ENCODE measurements around the gene BRAF. TPM values are rescaled to one million over a fixed set of nuclear protein-coding genes. Genes with fewer than 3 reads are reported as not detected.
"Not testable (repeated sequence)": the region's sequence is repeated elsewhere in the genome, so short reads cannot be mapped to it uniquely, and the experiment has no call there.

Gene BRAF
- total RNA-seq, 1 experiment from 2014 or later: 31.3 TPM

DNA sequence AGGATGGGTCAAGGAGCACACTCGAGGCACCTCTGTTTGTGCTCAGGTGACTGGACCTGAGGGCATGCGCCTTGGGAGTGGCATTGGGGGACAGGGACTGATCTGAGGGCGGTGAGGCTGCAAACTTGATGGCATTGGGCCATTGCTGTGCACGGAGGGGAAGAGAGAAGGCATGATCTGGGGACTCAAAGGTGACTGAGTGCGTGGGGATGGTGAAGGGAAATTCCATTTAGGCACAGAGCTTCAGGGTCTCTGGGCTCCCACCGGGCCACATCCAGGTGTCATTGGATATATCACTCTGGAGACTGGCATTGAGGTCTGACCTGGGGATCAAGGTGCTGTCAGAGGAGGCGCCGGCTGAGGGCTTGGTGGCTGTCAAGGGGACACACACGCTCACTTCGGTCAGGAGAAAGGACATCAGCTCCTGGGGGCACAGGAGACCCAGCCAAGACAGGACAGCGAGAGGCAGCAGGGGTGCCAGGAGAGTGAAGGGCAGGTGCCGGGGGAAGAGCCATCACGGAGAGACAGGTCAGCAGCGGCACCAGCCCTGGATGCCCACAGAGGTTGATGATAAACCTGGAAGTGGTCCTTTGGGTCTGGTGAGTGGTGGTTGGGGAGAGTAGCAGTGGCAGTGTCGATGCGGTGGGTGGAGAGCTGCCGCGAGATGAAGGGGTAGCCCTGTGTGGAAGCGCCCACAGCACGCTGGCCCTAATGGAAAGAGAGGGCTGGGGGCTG is 246.5 kb downstream of the BRAF start:
- intact Hi-C loops (cut with micrococcal nuclease; ENCODE audit: unreplicated experiment): no loop called here
- no peak overlapping the region for H3K27ac Mint-ChIP-seq (ENCODE audit: unreplicated experiment)
- no peak for DNase-seq

DNA sequence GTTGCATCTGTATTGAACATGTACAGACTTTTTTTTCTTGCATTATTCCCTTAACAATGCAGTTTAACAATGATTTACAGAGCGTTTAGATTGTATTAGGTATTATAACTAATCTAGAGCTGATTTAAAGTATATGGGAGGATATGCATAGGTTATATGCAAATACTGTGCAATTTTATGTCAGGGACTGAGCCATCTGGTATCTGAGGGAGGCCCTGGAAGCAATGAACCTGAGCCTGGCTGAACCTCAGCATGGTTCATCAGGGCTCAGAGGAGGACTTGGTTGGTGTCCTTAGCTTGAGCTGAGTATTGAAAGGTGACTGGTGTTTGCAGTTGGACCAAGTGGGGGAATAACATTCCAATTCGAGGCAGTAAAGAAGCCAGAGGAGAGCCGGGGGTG is 247.2 kb downstream of the BRAF start:
- TF ChIP-seq, protein P1, sequence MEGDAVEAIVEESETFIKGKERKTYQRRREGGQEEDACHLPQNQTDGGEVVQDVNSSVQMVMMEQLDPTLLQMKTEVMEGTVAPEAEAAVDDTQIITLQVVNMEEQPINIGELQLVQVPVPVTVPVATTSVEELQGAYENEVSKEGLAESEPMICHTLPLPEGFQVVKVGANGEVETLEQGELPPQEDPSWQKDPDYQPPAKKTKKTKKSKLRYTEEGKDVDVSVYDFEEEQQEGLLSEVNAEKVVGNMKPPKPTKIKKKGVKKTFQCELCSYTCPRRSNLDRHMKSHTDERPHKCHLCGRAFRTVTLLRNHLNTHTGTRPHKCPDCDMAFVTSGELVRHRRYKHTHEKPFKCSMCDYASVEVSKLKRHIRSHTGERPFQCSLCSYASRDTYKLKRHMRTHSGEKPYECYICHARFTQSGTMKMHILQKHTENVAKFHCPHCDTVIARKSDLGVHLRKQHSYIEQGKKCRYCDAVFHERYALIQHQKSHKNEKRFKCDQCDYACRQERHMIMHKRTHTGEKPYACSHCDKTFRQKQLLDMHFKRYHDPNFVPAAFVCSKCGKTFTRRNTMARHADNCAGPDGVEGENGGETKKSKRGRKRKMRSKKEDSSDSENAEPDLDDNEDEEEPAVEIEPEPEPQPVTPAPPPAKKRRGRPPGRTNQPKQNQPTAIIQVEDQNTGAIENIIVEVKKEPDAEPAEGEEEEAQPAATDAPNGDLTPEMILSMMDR (IDR thresholded peaks at IDR 0.05; ENCODE audit: unreplicated experiment): no peak
- CTCF ChIA-PET: interaction anchor here (0.7 kb wide), 1 partner anchor 9 kb away, joined by 3 read pairs; no protein-coding TSS in a partner anchor
- peaks cover 16% of the 10 kb centered on the region for H3K36me3 Mint-ChIP-seq (ENCODE audit: insufficient read depth, unreplicated experiment)
- peaks cover 11% of the 10 kb centered on the region for H3K4me1 Mint-ChIP-seq (ENCODE audit: low read depth, unreplicated experiment)
- no peak for DNase-seq
- intact Hi-C loops (cut with micrococcal nuclease; ENCODE audit: unreplicated experiment): no loop called here
- no peak overlapping the region for H3K4me3 Mint-ChIP-seq (ENCODE audit: low read depth, unreplicated experiment)
- no peaks in the 10 kb centered on the region for H3K27me3 Mint-ChIP-seq (ENCODE audit: unreplicated experiment)
- H3K27ac Mint-ChIP-seq (ENCODE audit: unreplicated experiment): no peak overlapping the region
- no TSS peak for BruUV-seq (replicated peaks)
- no peaks in the 10 kb centered on the region for H3K9me3 Mint-ChIP-seq (ENCODE audit: low read depth, unreplicated experiment)

More for the DNA sequence above, 246.5 kb downstream of the BRAF start:
- TF ChIP-seq, protein P1 (IDR thresholded peaks at IDR 0.05; ENCODE audit: unreplicated experiment): no peak
- Mint-ChIP-seq H3K36me3 (ENCODE audit: insufficient read depth, unreplicated experiment) (peaks cover 12% of the 10 kb centered on the region), H3K9me3 (ENCODE audit: low read depth, unreplicated experiment) (no peaks in the 10 kb centered on the region), H3K4me3 (ENCODE audit: low read depth, unreplicated experiment) (no peak overlapping the region), H3K4me1 (ENCODE audit: low read depth, unreplicated experiment) (peaks cover 11% of the 10 kb centered on the region), H3K27me3 (ENCODE audit: unreplicated experiment) (no peaks in the 10 kb centered on the region)
- no TSS peak for BruUV-seq (replicated peaks)
- CTCF ChIA-PET: interaction anchor here (0.7 kb wide), 1 partner anchor 10 kb away, joined by 3 read pairs; no protein-coding TSS in a partner anchor

DNA sequence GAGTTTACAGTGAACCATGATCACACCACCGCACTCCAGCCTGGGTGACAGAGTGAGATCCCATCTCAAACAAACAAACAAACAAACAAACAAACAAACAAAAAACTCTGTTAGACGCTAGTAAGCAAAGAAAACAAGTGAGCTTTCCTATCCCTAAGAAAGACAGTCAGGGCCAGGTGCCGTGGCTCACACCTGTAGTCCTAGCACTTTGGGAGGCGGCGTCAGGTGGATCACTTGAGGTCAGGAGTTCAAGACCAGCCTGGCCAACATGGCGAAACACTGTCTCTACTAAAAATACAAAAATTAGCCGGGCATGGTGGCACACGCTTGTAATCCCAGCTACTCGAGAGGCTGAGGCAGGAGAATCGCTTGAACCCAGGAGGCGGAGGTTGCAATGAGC is 247.8 kb downstream of the BRAF start:
- H3K4me3 Mint-ChIP-seq (ENCODE audit: low read depth, unreplicated experiment); intact Hi-C loops (cut with micrococcal nuclease; ENCODE audit: unreplicated experiment); H3K9me3 Mint-ChIP-seq (ENCODE audit: low read depth, unreplicated experiment); H3K27me3 Mint-ChIP-seq (ENCODE audit: unreplicated experiment); H3K27ac Mint-ChIP-seq (ENCODE audit: unreplicated experiment); DNase-seq; CTCF ChIA-PET; BruUV-seq (replicated peaks): not testable (repeated sequence)
- peaks cover 21% of the 10 kb centered on the region for H3K36me3 Mint-ChIP-seq (ENCODE audit: insufficient read depth, unreplicated experiment)
- peaks cover 11% of the 10 kb centered on the region for H3K4me1 Mint-ChIP-seq (ENCODE audit: low read depth, unreplicated experiment)

DNA sequence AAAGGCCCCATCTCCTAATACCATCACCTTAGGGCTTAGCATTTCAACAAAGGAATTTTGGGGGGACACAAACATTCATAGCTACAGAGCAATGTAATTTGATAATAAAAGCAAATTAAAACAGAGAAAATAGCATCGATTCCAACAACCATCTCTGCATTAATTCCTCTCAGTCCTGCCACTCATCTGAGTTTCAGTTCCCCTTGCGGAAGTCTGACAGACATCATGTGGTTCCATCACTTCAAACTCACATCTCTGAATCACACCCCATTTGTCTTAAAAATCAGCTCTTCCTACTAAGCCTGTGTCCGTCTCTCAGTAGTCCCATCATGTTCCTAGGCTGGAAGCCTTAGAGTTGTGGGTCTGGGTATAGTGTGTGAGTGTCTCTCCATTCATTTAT is 248.4 kb downstream of the BRAF start:
- no peak overlapping the region for H3K27ac Mint-ChIP-seq (ENCODE audit: unreplicated experiment)
- peaks cover 11% of the 10 kb centered on the region for H3K4me1 Mint-ChIP-seq (ENCODE audit: low read depth, unreplicated experiment)
- intact Hi-C loops (cut with micrococcal nuclease; ENCODE audit: unreplicated experiment): no loop called here
- TF ChIP-seq, protein P1 (IDR thresholded peaks at IDR 0.05; ENCODE audit: unreplicated experiment): no peak
- H3K9me3 Mint-ChIP-seq (ENCODE audit: low read depth, unreplicated experiment): no peaks in the 10 kb centered on the region
- CTCF ChIA-PET: interaction anchor here (1.7 kb wide), 1 partner anchor 10 kb away, joined by 5 read pairs; no protein-coding TSS in a partner anchor
- no peak for DNase-seq
- BruUV-seq (replicated peaks): no TSS peak
- no peak overlapping the region for H3K4me3 Mint-ChIP-seq (ENCODE audit: low read depth, unreplicated experiment)
- no peaks in the 10 kb centered on the region for H3K27me3 Mint-ChIP-seq (ENCODE audit: unreplicated experiment)
- peaks cover 23% of the 10 kb centered on the region for H3K36me3 Mint-ChIP-seq (ENCODE audit: insufficient read depth, unreplicated experiment)

DNA sequence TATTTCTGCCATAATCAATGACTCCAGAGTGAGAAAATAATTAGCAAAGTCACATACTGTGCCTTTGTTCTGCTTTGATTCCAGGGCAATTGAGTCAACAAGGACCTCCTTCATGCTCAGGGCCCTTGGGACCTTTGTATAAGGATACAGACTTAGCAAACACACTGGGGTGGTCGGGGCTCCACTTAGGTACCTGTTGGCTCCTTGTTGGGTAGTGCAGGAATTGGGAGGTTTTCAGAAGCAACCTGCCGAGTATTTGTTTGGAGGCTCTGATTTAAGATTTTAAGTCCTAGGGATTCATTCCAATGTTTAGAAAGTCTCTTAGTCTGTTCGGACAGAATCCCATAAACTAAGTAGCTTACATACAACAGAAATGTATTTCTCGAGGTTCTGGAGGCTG is 249.0 kb downstream of the BRAF start:
- Mint-ChIP-seq H3K36me3 (ENCODE audit: insufficient read depth, unreplicated experiment) (peaks cover 23% of the 10 kb centered on the region), H3K9me3 (ENCODE audit: low read depth, unreplicated experiment) (no peaks in the 10 kb centered on the region), H3K4me3 (ENCODE audit: low read depth, unreplicated experiment) (no peak overlapping the region), H3K27me3 (ENCODE audit: unreplicated experiment) (no peaks in the 10 kb centered on the region), H3K4me1 (ENCODE audit: low read depth, unreplicated experiment) (peaks cover 11% of the 10 kb centered on the region), H3K27ac (ENCODE audit: unreplicated experiment) (no peak overlapping the region)
- intact Hi-C loops (cut with micrococcal nuclease; ENCODE audit: unreplicated experiment): no loop called here
- no peak for DNase-seq
- CTCF ChIA-PET: interaction anchor here (1.7 kb wide), 1 partner anchor 10 kb away, joined by 5 read pairs; no protein-coding TSS in a partner anchor
- TF ChIP-seq, protein P1 (IDR thresholded peaks at IDR 0.05; ENCODE audit: unreplicated experiment): no peak
- no TSS peak for BruUV-seq (replicated peaks)
